IPS DF 6.9 (cell line): ENCODE data around the gene SLC24A3.

Source experiments
- DNase-seq: peaks from one replicate; pipeline ENCODE4 v3.0.0-alpha.2; 2013; ENCODE audit warnings: low read depth, low spot score
- H3K27ac ChIP-seq: one replicate; pipeline ENCODE4 v1.5.1; 2013; ENCODE audit warnings: low read length, control low read depth
- H3K27me3 ChIP-seq: 2 replicates; pipeline ENCODE4 v1.6.1; 2013; ENCODE audit warnings: mild to moderate bottlenecking, low read length; ENCODE audit not compliant: control insufficient read depth, insufficient read depth
- H3K36me3 ChIP-seq: 2 replicates; pipeline ENCODE4 v1.6.1; 2013; ENCODE audit warnings: low read length; ENCODE audit not compliant: control insufficient read depth, insufficient read depth
- H3K4me1 ChIP-seq: 2 replicates; pipeline ENCODE4 v1.6.1; 2013; ENCODE audit warnings: low read length; ENCODE audit not compliant: control insufficient read depth, insufficient read depth
- H3K4me3 ChIP-seq: 2 replicates; pipeline ENCODE4 v1.5.1; 2013; ENCODE audit warnings: mild to moderate bottlenecking, low read length
- H3K9me3 ChIP-seq: 2 replicates; pipeline ENCODE4 v1.6.1; 2013; ENCODE audit warnings: low read length, inconsistent platforms; ENCODE audit not compliant: control insufficient read depth, insufficient read depth
- WGBS: extraction: QIAGEN DNeasy Blood & Tissue Kit; methylation state at CpG from one replicate; pipeline ENCODE4 v1.1.7; 2013; ENCODE audit warnings: mixed read lengths, missing lambda C conversion rate; ENCODE audit not compliant: insufficient read length, insufficient coverage; 5-methylcytosine and 5-hydroxymethylcytosine counted together

SLC24A3 gene

GRCh38 chr20:19321176-19321575 is 108.7 kb downstream of the SLC24A3 start:
- no peaks in the 10 kb centered on the region for H3K9me3 ChIP-seq
- H3K36me3 ChIP-seq = no peaks in the 10 kb centered on the region
- no peaks in the 10 kb centered on the region for H3K4me1 ChIP-seq
- H3K27me3 ChIP-seq = no peaks in the 10 kb centered on the region
- DNase-seq = no peak
- WGBS = no CpG with 5 or more reads among the region's 5 CpGs
- H3K27ac ChIP-seq = no peak overlapping the region
- H3K4me3 ChIP-seq = no peak overlapping the region

- Histone ChIP-seq H3K27ac (no peak overlapping the region), H3K4me1 (no peaks in the 10 kb centered on the region), H3K4me3 (no peak overlapping the region), H3K36me3 (no peaks in the 10 kb centered on the region), H3K9me3 (no peaks in the 10 kb centered on the region), H3K27me3 (no peaks in the 10 kb centered on the region)
- no peak for DNase-seq
- 100% methylated on average over 1 of the region's 12 CpGs for WGBS
Observed at GRCh38 chr20:19322061-19322985, 109.9 kb downstream of the SLC24A3 start.

DNA sequence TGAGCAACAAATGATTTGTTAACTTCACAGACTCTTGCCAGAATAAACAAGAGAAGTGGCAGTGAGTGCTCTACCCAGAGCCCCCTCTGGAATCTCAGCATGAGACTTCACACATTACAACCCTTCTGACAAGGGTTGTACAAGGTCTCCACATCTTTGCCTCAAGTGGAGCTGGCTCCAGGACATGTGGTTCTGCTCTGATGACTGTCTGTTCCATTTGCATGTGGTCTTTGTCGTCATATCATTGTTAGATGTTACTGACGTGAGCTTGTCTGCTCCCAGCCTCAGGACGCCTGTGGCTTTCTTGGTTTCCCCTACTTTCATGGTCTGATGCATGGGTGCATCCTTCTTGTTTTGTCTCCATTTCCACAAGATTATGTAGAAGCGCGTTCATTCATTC is 115.0 kb downstream of the SLC24A3 start:
- Histone ChIP-seq H3K9me3 (no peaks in the 10 kb centered on the region), H3K4me1 (no peaks in the 10 kb centered on the region), H3K4me3 (no peak overlapping the region), H3K36me3 (no peaks in the 10 kb centered on the region), H3K27me3 (no peaks in the 10 kb centered on the region), H3K27ac (no peak overlapping the region)
- WGBS = no CpG with 5 or more reads among the region's 5 CpGs
- DNase-seq = no peak

DNA sequence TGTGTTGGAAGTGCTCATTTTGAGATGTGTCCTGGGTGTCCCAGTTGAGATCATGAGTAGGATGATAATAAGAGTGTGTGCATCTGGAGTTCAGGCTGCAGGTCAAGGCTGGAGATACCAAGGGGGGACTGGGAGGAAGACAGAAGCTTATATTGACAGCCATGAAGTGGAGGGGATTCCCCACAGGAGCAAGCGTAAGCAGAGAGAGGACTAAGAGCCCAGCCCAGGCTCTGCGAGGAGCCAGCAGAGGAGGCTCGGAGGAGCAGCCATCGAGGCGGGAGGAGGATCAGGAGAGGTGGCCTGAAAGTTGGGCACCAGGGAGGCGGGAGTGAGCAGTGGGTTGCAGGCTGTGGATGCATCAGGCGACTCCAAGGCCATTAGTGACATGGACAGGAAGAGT is 116.2 kb downstream of the SLC24A3 start:
- DNase-seq = no peak
- Histone ChIP-seq H3K27ac (no peak overlapping the region), H3K27me3 (no peaks in the 10 kb centered on the region), H3K36me3 (no peaks in the 10 kb centered on the region), H3K4me1 (no peaks in the 10 kb centered on the region), H3K4me3 (no peak overlapping the region), H3K9me3 (no peaks in the 10 kb centered on the region)
- no CpG with 5 or more reads among the region's 7 CpGs for WGBS

GRCh38 chr20:19330038-19330437 is 117.6 kb downstream of the SLC24A3 start:
- H3K36me3 ChIP-seq = no peaks in the 10 kb centered on the region
- H3K4me3 ChIP-seq = no peak overlapping the region
- no peaks in the 10 kb centered on the region for H3K27me3 ChIP-seq
- H3K9me3 ChIP-seq = no peaks in the 10 kb centered on the region
- no CpG with 5 or more reads among the region's 6 CpGs for WGBS
- H3K4me1 ChIP-seq = no peaks in the 10 kb centered on the region
- no peak for DNase-seq
- H3K27ac ChIP-seq = no peak overlapping the region

GRCh38 chr20:19330731-19331130 is 118.3 kb downstream of the SLC24A3 start:
- Histone ChIP-seq H3K27me3 (no peaks in the 10 kb centered on the region), H3K27ac (no peak overlapping the region), H3K4me3 (no peak overlapping the region), H3K36me3 (no peaks in the 10 kb centered on the region), H3K4me1 (no peaks in the 10 kb centered on the region), H3K9me3 (no peaks in the 10 kb centered on the region)
- no CpG with 5 or more reads among the region's 1 CpG for WGBS
- DNase-seq = no peak

- WGBS = 100% methylated on average over 1 of the region's 4 CpGs
- no peaks in the 10 kb centered on the region for H3K36me3 ChIP-seq
- no peak overlapping the region for H3K27ac ChIP-seq
- DNase-seq = no peak
- H3K4me3 ChIP-seq = no peak overlapping the region
- no peaks in the 10 kb centered on the region for H3K9me3 ChIP-seq
- no peaks in the 10 kb centered on the region for H3K4me1 ChIP-seq
- no peaks in the 10 kb centered on the region for H3K27me3 ChIP-seq
Observed at GRCh38 chr20:19333563-19333962, 121.1 kb downstream of the SLC24A3 start.

DNA sequence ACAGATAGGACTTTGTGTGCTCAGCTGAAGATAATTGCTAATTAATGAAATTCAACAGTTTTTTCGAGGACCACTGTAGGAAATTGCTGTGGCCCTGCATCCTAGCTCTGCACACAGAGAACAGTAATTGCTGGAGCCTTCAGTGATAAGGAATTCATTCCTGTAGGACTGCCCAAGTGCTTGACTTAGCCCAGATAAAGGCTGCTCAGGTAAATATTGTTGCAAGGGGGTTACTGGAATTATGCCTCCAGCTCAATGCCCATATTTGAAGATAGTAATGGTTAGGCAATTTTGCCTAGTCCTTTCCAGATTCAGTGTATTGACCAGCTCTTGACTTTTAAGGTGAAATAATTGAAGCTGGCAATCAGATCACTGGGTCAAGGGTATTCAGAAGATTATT is 122.9 kb downstream of the SLC24A3 start:
- Histone ChIP-seq H3K4me3 (no peak overlapping the region), H3K4me1 (no peaks in the 10 kb centered on the region), H3K36me3 (no peaks in the 10 kb centered on the region), H3K27ac (no peak overlapping the region), H3K9me3 (no peaks in the 10 kb centered on the region), H3K27me3 (no peaks in the 10 kb centered on the region)
- no CpG with 5 or more reads among the region's 1 CpG for WGBS
- DNase-seq = no peak

GRCh38 chr20:19335916-19336315 is 123.5 kb downstream of the SLC24A3 start:
- no peak for DNase-seq
- WGBS = no CpG with 5 or more reads among the region's 2 CpGs
- Histone ChIP-seq H3K27ac (no peak overlapping the region), H3K9me3 (no peaks in the 10 kb centered on the region), H3K36me3 (no peaks in the 10 kb centered on the region), H3K4me1 (no peaks in the 10 kb centered on the region), H3K4me3 (no peak overlapping the region), H3K27me3 (no peaks in the 10 kb centered on the region)

- H3K9me3 ChIP-seq = no peaks in the 10 kb centered on the region
- WGBS = no CpG with 5 or more reads among the region's 7 CpGs
- no peak overlapping the region for H3K4me3 ChIP-seq
- no peak overlapping the region for H3K27ac ChIP-seq
- H3K4me1 ChIP-seq = no peaks in the 10 kb centered on the region
- H3K36me3 ChIP-seq = no peaks in the 10 kb centered on the region
- no peak for DNase-seq
- H3K27me3 ChIP-seq = no peaks in the 10 kb centered on the region
Observed at GRCh38 chr20:19336631-19337030, 124.2 kb downstream of the SLC24A3 start.

DNA sequence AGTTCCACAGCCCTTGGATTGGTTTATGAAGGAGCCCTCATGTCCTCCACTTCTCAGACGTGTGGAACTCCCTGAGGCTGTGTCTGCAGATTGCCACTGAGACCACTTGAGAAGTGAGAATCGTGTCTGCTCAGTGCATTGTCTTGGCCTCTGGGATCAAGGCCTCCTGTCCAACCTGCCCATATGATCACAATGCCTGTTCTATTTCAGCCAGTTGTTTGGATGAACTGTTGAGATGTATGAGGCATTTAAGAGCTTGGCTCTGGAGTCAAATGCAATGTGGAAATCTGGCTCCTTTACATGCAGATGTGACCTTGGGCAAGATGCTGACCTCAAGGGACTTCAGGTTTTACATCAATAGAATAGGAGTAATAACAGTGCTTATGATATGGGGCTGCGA is 125.9 kb downstream of the SLC24A3 start:
- no CpG with 5 or more reads among the region's 3 CpGs for whole genome bisulfite sequencing
- Histone ChIP-seq H3K36me3 (no peaks in the 10 kb centered on the region), H3K4me3 (no peak overlapping the region), H3K27me3 (no peaks in the 10 kb centered on the region), H3K4me1 (no peaks in the 10 kb centered on the region), H3K27ac (no peak overlapping the region), H3K9me3 (no peaks in the 10 kb centered on the region)
- DNase-seq = no peak
